Colonic mucosa (tissue), 4 donors: ENCODE data around the gene CBX8. TPM values are rescaled to one million over a fixed set of nuclear protein-coding genes. Genes with fewer than 3 reads are reported as not detected.

ENCODE experiments used
- DNase-seq: peaks from one replicate; pipeline ENCODE4 v3.0.0-alpha.2; 2020
- H3K27ac ChIP-seq: fragments of 200-600 bp; one replicate; pipeline ENCODE4 v1.8.0; 2021
- H3K27me3 ChIP-seq: fragments of 200-600 bp; one replicate; pipeline ENCODE4 v1.8.0; 2021
- H3K36me3 ChIP-seq: fragments of 200-600 bp; one replicate; pipeline ENCODE4 v1.8.0; 2021
- H3K4me1 ChIP-seq: fragments of 200-600 bp; one replicate; pipeline ENCODE4 v1.8.0; 2021; ENCODE audit warnings: mild to moderate bottlenecking
- H3K4me3 ChIP-seq: fragments of 200-600 bp; one replicate; pipeline ENCODE4 v1.8.0; 2021
- H3K9ac ChIP-seq, 2 donors: one replicate each; pipeline ENCODE4 v1.7.0; 2013; ENCODE audit warnings: control low read depth in 2 of 2, low read depth in 2 of 2, low read length in 2 of 2
- H3K9me3 ChIP-seq: fragments of 200-600 bp; one replicate; pipeline ENCODE4 v1.8.0; 2021
- CTCF ChIP-seq: fragments of 200-600 bp; IDR thresholded peaks from one replicate; pipeline ENCODE4 v1.8.0; 2022; ENCODE audit warnings: antibody characterized with exemption, mild to moderate bottlenecking
- intact Hi-C: fragments of 100-400 bp; cut with DNase I; formaldehyde crosslinking; loops from one replicate; pipeline ENCODE4 v1.14.1; 2022
- total RNA-seq, 2 donors: library from RNA; stranded (reverse); fragmentation: NEBNext Ultra II Directional in 1 of 2; extraction: Animal tissue kit (Norgen Biotek cat#: 25700) in 1 of 2; gene quantifications; one replicate each; pipeline ENCODE4 v1.2.1, GENCODE V29; 2021
- donor health status: healthy.
- donor health status: DM: no; HTN: no; CAD: no.
- donor health status: DM: no; HTN: no; CAD: no.

CBX8 gene
- total RNA-seq, 2 donors from 2014 or later = 5.0 to 8.1 TPM

GRCh38 chr17:79750650-79751545 lies 46.0 kb downstream of the CBX8 start:
- intact Hi-C loops = no loop called here
- H3K27ac ChIP-seq = no peak overlapping the region
- no peaks in the 10 kb centered on the region for H3K9me3 ChIP-seq
- TF ChIP-seq CTCF = no peak
- H3K4me1 ChIP-seq = no peaks in the 10 kb centered on the region
- peaks cover 29% of the 10 kb centered on the region for H3K27me3 ChIP-seq
- H3K36me3 ChIP-seq = no peaks in the 10 kb centered on the region
- DNase-seq = no peak
- H3K4me3 ChIP-seq = no peak overlapping the region
- no peak overlapping the region for H3K9ac ChIP-seq

GRCh38 chr17:79749958-79750357 lies 46.9 kb downstream of the CBX8 start:
- Histone ChIP-seq H3K4me1 (no peaks in the 10 kb centered on the region), H3K9ac (no peak overlapping the region), H3K9me3 (no peaks in the 10 kb centered on the region), H3K27ac (no peak overlapping the region), H3K4me3 (no peak overlapping the region), H3K27me3 (peaks cover 29% of the 10 kb centered on the region), H3K36me3 (no peaks in the 10 kb centered on the region)
- no peak for TF ChIP-seq CTCF
- intact Hi-C loops = no loop called here
- DNase-seq = no peak

GRCh38 chr17:79749156-79749815 lies 47.6 kb downstream of the CBX8 start:
- Histone ChIP-seq H3K4me1 (no peaks in the 10 kb centered on the region), H3K27me3 (peaks cover 29% of the 10 kb centered on the region), H3K9me3 (no peaks in the 10 kb centered on the region), H3K9ac (no peak overlapping the region), H3K36me3 (no peaks in the 10 kb centered on the region), H3K4me3 (no peak overlapping the region), H3K27ac (no peak overlapping the region)
- no peak for DNase-seq
- intact Hi-C loops = no loop called here
- no peak for TF ChIP-seq CTCF

DNA sequence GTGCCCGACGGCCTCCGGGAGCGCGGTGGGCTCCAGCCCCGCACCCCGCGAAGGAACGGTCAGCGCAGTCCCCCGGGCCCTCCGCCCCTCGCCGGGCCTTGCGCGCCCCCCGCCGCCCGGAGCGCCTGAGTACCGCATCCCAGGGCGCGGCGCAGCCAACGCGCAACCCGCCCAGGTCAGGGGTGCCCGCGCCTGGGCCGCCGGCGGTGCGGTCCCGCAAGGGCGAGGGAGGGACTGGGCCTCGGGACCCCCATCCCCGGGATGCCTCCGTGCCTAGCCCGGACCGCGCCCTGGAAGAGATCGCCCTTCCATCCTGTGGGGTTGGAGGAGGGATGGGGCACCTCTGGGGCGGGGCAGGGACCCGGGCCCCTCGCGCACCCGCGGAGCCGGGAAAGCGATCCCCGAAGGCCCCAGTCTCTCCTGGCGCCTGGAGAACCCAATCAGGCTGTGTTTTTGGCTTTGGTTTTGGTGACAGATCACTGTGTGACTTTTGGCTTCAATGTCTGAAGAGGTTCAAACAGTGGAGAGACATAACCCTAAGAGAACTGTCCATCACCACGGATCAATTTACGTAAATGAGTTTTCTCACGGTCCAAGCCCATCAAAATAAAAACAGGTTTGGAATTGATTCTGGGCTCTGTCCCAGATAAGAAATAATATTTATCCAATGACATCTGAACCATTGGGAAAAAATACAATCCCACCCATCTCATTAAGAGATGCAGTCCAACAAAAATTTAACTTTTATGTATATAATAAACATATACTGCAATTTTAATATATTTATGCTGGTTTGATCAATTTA lies 48.4 kb downstream of the CBX8 start:
- Histone ChIP-seq H3K4me1 (no peaks in the 10 kb centered on the region), H3K27ac (no peak overlapping the region), H3K36me3 (no peaks in the 10 kb centered on the region), H3K9me3 (no peaks in the 10 kb centered on the region), H3K27me3 (peaks cover 29% of the 10 kb centered on the region), H3K4me3 (no peak overlapping the region), H3K9ac (no peak overlapping the region)
- DNase-seq = no peak
- intact Hi-C loops = no loop called here
- TF ChIP-seq CTCF = no peak

- DNase-seq = no peak
Measured at GRCh38 chr17:79747508-79748294, 49.2 kb downstream of the CBX8 start.

More at GRCh38 chr17:79747508-79748294, 49.2 kb downstream of the CBX8 start:
- no peaks in the 10 kb centered on the region for H3K4me1 ChIP-seq
- H3K4me3 ChIP-seq = no peak overlapping the region
- H3K36me3 ChIP-seq = no peaks in the 10 kb centered on the region
- H3K27ac ChIP-seq = no peak overlapping the region
- TF ChIP-seq CTCF = no peak
- H3K27me3 ChIP-seq = peaks cover 29% of the 10 kb centered on the region
- intact Hi-C loops = no loop called here
- H3K9ac ChIP-seq = no peak overlapping the region
- no peaks in the 10 kb centered on the region for H3K9me3 ChIP-seq
